HEK293 (cell line): Measurements from ENCODE around the gene PARP11.
"Not testable (repeated sequence)": the region's sequence is repeated elsewhere in the genome, so short reads cannot be mapped to it uniquely, and the experiment has no call there.

Source experiments
- CTCF ChIP-seq: fragments of 450-650 bp; formaldehyde crosslinking; IDR thresholded peaks from 2 replicates; pipeline ENCODE4 v1.5.1; 2016; ENCODE audit warnings: missing biosample characterization, missing genetic modification characterization
- KLF8 ChIP-seq: fragments of 450-650 bp; formaldehyde crosslinking; IDR thresholded peaks from 2 replicates; pipeline ENCODE4 v1.5.1; 2016; ENCODE audit warnings: missing biosample characterization, missing genetic modification characterization
- REST ChIP-seq: fragments of 450-650 bp; formaldehyde crosslinking; IDR thresholded peaks from 2 replicates; pipeline ENCODE4 v1.5.1; 2016; ENCODE audit warnings: missing biosample characterization, missing genetic modification characterization
- ZBTB1 ChIP-seq: fragments of 450-650 bp; formaldehyde crosslinking; IDR thresholded peaks from 2 replicates; pipeline ENCODE4 v1.5.1; 2016; ENCODE audit warnings: missing biosample characterization, missing genetic modification characterization
- ZNF501 ChIP-seq: fragments of 450-650 bp; formaldehyde crosslinking; IDR thresholded peaks from 2 replicates; pipeline ENCODE4 v1.5.1; 2016; ENCODE audit warnings: missing biosample characterization, missing genetic modification characterization
- ZNF624 ChIP-seq: fragments of 450-650 bp; formaldehyde crosslinking; IDR thresholded peaks from 2 replicates; pipeline ENCODE4 v1.5.1; 2017; ENCODE audit warnings: missing biosample characterization, missing genetic modification characterization
- ZNF777 ChIP-seq: fragments of 450-650 bp; formaldehyde crosslinking; IDR thresholded peaks from 2 replicates; pipeline ENCODE4 v1.5.1; 2017; ENCODE audit warnings: missing biosample characterization, missing genetic modification characterization, borderline replicate concordance
- TF ChIP-seq, protein P1 (sequence below): fragments of 450-650 bp; formaldehyde crosslinking; IDR thresholded peaks from 2 replicates; pipeline ENCODE4 v1.5.1; 2016; ENCODE audit warnings: missing biosample characterization, missing genetic modification characterization, low read depth
- TF ChIP-seq, protein P2 (sequence below): fragments of 450-650 bp; formaldehyde crosslinking; optimal IDR thresholded peaks from 2 replicates; pipeline ENCODE3; 2016; ENCODE audit warnings: missing biosample characterization, mild to moderate bottlenecking, missing genetic modification characterization
- TF ChIP-seq, protein P3 (sequence below): fragments of 450-650 bp; formaldehyde crosslinking; IDR thresholded peaks from 2 replicates; pipeline ENCODE4 v1.5.1; 2016; ENCODE audit warnings: missing biosample characterization, missing genetic modification characterization

GRCh38 chr12:3838701-3839548 is 34.3 kb downstream of the PARP11 start:
- TF ChIP-seq, protein P1, sequence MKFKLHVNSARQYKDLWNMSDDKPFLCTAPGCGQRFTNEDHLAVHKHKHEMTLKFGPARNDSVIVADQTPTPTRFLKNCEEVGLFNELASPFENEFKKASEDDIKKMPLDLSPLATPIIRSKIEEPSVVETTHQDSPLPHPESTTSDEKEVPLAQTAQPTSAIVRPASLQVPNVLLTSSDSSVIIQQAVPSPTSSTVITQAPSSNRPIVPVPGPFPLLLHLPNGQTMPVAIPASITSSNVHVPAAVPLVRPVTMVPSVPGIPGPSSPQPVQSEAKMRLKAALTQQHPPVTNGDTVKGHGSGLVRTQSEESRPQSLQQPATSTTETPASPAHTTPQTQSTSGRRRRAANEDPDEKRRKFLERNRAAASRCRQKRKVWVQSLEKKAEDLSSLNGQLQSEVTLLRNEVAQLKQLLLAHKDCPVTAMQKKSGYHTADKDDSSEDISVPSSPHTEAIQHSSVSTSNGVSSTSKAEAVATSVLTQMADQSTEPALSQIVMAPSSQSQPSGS: not testable (repeated sequence)
- TF ChIP-seq, protein P2, sequence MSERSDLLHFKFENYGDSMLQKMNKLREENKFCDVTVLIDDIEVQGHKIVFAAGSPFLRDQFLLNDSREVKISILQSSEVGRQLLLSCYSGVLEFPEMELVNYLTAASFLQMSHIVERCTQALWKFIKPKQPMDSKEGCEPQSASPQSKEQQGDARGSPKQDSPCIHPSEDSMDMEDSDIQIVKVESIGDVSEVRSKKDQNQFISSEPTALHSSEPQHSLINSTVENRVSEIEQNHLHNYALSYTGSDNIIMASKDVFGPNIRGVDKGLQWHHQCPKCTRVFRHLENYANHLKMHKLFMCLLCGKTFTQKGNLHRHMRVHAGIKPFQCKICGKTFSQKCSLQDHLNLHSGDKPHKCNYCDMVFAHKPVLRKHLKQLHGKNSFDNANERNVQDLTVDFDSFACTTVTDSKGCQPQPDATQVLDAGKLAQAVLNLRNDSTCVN (tag by site-specific recombination): not testable (repeated sequence)
- not testable (repeated sequence) for TF ChIP-seq ZNF501 (tag by site-specific recombination); REST (tag by site-specific recombination); CTCF; ZNF624; KLF8 (tag by site-specific recombination); ZBTB1; ZNF777 (tag by site-specific recombination)
- TF ChIP-seq, protein P3, sequence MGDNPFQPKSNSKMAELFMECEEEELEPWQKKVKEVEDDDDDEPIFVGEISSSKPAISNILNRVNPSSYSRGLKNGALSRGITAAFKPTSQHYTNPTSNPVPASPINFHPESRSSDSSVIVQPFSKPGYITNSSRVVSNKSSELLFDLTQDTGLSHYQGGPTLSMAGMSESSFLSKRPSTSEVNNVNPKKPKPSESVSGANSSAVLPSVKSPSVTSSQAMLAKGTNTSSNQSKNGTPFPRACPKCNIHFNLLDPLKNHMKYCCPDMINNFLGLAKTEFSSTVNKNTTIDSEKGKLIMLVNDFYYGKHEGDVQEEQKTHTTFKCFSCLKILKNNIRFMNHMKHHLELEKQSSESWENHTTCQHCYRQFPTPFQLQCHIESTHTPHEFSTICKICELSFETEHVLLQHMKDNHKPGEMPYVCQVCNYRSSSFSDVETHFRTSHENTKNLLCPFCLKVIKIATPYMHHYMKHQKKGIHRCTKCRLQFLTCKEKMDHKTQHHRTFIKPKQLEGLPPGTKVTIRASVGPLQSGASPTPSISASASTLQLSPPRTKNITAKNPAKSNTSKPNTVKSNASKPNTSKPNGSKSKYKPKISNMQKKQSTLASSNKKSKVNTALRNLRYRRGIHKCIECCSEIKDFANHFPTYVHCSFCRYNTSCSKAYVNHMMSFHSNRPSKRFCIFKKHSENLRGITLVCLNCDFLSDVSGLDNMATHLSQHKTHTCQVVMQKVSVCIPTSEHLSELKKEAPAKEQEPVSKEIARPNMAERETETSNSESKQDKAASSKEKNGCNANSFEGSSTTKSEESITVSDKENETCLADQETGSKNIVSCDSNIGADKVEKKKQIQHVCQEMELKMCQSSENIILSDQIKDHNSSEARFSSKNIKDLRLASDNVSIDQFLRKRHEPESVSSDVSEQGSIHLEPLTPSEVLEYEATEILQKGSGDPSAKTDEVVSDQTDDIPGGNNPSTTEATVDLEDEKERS: not testable (repeated sequence)
